ENCODE results near the gene CROCC2. TPM values are rescaled to one million over a fixed set of nuclear protein-coding genes. Genes with fewer than 3 reads are reported as not detected.
A peak's percentile ranks its signal among the peaks of the same experiment; 100 is the strongest.

The CROCC2 gene
- total RNA-seq, 1 donor from 2014 or later, result not detected

GRCh38 chr2:240953426-240954410, 47.6 kb downstream of the CROCC2 start:
- Histone ChIP-seq H3K36me3 (ENCODE audit: control insufficient read depth, insufficient read depth, low read length) (no peaks in the 10 kb centered on the region), H3K4me3 (ENCODE audit: low read depth, low read length) (no peak overlapping the region), H3K27me3 (ENCODE audit: control insufficient read depth, insufficient read depth, low read length) (peaks cover 2% of the 10 kb centered on the region)
- no peak for DNase-seq (ENCODE audit: low read depth)
- no peak for FAIRE-seq
- no peak for TF ChIP-seq CTCF (IDR thresholded peaks at IDR 0.05; ENCODE audit: insufficient read depth, low read length, severe bottlenecking)

GRCh38 chr2:240954436-240955305, 48.5 kb downstream of the CROCC2 start:
- FAIRE-seq (no peak), DNase-seq (ENCODE audit: low read depth) (no peak)
- TF ChIP-seq CTCF (IDR thresholded peaks at IDR 0.05; ENCODE audit: insufficient read depth, low read length, severe bottlenecking), result no peak
- no peak overlapping the region for H3K4me3 ChIP-seq (ENCODE audit: low read depth, low read length)
- no peaks in the 10 kb centered on the region for H3K36me3 ChIP-seq (ENCODE audit: control insufficient read depth, insufficient read depth, low read length)
- peaks cover 2% of the 10 kb centered on the region for H3K27me3 ChIP-seq (ENCODE audit: control insufficient read depth, insufficient read depth, low read length)

- no peak overlapping the region for H3K4me3 ChIP-seq (ENCODE audit: low read depth, low read length)
- TF ChIP-seq CTCF (IDR thresholded peaks at IDR 0.05; ENCODE audit: insufficient read depth, low read length, severe bottlenecking), result no peak
- no peak for DNase-seq (ENCODE audit: low read depth)
- no peaks in the 10 kb centered on the region for H3K36me3 ChIP-seq (ENCODE audit: control insufficient read depth, insufficient read depth, low read length)
- H3K27me3 ChIP-seq (ENCODE audit: control insufficient read depth, insufficient read depth, low read length), result peaks cover 2% of the 10 kb centered on the region
- FAIRE-seq, result peak; percentile 64
These were observed 49.4 kb downstream of the CROCC2 start for GRCh38 chr2:240955306-240956170.

- Histone ChIP-seq H3K36me3 (ENCODE audit: control insufficient read depth, insufficient read depth, low read length) (no peaks in the 10 kb centered on the region), H3K4me3 (ENCODE audit: low read depth, low read length) (no peak overlapping the region), H3K27me3 (ENCODE audit: control insufficient read depth, insufficient read depth, low read length) (peaks cover 2% of the 10 kb centered on the region)
- DNase-seq (ENCODE audit: low read depth) (no peak), FAIRE-seq (no peak)
- no peak for TF ChIP-seq CTCF (IDR thresholded peaks at IDR 0.05; ENCODE audit: insufficient read depth, low read length, severe bottlenecking)
These were observed 50.2 kb downstream of the CROCC2 start for GRCh38 chr2:240956171-240956934.
